HG02840 (cell line): ENCODE results near the gene SCTR.
"Not testable (repeated sequence)": the region's sequence is repeated elsewhere in the genome, so short reads cannot be mapped to it uniquely, and the experiment has no call there.

Source experiments
- ATAC-seq: cut with Tn5 transposase; IDR thresholded peaks from one replicate; pipeline ENCODE4 v1.9.1; 2021; ENCODE audit warnings: mild to moderate bottlenecking, moderate library complexity, moderate number of reproducible peaks; ENCODE audit not compliant: unreplicated experiment, low FRiP score

Gene SCTR

DNA sequence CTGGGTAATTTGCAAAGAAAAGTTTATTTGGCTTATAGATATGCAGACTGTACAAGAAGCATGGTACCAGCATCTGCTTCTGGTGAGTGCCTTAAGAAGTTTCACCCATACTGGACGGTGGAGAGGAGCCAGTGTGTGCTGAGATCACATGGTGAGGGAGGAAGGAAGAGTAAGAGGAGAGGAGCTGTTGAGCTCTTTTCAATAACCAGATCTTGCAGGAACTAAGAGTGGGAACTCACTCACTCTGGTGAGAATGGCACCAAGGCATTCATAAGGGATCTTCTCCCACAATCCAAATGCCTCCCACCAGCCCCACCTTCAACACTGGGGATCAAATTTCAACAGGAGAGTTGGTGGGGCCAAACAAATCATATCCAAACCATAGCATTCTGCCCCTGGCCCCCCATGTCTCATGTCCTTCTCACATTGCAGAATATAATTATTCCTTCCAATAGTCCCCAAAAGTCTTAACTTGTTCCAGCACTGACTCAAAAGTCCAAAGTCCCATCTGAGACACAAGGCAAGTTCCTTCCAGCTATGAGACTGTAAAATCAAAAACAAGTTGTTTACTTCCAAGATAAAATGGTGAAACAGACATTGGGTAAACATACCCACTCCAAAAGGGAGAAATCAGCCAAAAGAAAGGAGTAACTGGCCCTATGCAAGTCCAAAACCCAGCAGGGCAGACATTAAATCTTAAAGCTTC, 104.3 kb downstream of the SCTR start:
- no peak for ATAC-seq

DNA sequence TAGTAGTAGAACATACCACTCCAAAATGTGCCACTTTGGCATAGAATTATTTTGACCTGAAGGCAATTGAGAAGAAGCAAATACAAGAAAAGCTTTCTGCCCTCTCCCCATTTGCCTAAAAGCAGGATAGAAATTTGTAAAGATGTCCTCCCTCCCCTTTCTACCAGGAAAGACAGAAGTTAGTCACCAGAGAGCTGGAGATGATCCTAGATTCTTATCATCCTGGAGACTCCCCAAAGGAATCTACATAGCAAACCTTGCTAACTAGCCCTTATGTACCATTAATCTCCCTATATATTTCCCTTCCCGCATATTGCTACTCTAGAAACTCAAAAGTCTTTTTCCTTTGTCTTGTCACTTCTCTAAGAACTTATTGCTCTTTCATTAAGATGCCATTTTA, 105.2 kb downstream of the SCTR start:
- no peak for ATAC-seq

DNA sequence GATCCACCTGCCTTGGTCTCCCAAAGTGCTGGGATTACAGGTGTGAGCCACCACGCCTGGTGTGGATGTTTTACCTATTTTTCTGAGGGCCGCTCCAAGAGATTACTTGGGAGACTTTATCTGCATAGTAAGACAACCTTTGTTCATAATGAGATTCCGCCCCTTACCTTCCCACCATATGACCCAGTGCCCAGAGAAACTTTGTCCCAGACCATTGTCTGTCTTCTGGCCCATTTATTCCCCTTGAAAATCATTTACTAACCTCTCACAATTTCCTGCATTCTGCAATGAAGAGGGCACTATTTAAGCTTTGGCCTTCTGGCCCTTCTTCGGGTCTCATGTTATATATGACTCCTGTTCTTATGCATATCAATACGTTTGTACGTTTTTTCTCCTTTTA, 106.4 kb downstream of the SCTR start:
- no peak for ATAC-seq

DNA sequence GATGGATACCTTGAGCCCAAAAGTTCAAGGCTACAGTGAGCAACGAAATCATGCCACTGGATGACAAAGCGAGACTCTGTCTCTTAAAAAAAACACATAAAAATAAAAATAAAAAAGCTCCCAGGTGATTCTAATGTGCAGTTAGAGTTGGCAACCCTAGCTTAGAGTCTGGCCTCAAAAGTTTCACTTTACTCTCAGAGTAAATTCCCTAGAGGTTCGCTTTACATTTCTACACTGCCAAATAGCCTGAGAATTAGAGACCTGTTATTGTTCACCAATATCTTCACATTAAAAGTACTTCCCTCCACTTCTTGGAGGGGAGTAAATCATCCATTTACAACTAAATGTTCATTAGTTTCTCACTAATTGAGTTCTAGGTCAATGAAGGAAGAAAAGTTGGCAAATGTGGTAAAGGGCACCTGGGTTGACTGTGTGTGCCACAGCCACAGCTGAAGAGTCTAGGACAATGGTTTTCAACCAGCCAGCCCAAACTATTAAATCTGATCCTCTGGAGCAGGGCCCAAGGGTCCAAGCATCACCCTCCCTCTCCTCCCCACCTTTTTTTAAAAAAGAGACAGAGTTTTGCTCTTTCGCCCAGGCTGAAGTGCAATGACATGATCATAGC, 107.9 kb downstream of the SCTR start:
- ATAC-seq, result no peak

DNA sequence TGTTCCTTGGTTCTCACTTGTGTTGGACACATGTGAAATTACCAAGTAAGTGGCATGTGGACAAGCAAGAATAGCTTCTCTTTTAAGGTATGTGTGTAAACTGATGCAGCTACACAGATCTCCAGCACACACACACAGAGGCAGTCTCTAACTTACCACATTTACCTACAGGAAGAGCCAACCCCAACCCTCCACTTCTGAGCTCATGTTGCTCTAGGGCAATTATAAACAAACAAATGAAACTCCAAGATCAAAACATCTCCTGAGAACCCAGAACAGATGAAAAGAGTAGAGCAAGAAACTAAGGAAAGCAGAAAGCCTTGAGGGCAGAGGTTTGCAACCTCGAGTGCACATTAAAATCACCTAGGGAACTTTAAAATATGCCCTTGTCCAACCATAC, 108.7 kb downstream of the SCTR start:
- no peak for ATAC-seq

DNA sequence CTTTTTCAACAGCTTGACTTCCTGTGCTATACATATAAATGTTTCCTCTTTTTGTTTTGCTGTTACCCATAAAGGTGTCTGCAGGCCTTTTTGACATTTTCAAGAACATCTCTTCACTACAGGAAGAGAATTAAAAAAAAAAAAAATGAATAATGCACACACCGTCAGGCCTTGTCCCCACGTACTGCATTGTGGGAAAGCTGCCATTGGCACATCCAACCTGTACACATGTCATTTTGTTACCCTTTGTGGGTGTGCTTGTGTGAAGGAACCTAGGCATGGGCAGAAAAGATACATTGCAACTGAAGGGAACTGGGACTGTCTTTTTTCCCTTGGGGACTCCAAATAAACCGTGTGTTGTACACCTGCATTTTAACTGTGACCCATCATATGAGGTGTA, 109.4 kb downstream of the SCTR start:
- ATAC-seq, result no peak

DNA sequence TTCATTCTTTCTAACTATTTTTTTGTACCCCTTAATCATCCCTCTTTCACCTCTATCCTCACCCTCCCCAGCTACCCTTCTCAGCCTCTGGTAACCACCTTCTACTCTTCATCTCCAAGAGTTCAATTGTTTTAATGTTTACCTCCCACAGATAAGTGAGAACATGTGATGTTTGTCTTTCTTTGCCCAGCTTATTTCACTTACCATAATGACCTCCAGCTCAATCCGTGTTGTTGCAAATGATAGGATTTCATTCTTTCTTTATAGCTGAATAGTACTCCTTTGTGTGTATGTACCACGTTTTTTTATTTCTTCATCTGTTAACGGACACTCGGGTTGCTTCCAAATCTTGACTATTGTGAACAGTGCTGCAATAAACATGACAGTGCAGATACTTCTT, 114.8 kb downstream of the SCTR start:
- ATAC-seq, result no peak

DNA sequence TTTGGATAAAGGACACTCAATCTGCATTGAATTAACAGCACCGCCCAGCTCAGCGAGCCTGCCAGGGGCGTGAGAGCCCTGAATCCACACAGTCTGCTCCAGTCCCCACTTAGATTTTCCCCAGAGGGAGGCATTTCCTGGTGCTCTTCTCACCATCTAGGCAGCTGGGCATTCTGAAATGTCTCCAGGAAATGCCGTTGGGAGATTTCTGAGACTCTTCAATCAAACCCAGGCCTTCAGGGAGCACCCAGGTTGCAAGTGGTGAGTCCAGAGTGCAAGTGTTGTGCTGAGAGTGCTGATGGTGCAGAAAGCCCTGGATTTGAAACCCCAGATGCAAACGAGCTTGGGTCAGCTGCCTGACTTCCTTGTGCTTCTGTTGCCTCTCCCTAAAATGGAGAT, 116.1 kb downstream of the SCTR start:
- ATAC-seq, result no peak

DNA sequence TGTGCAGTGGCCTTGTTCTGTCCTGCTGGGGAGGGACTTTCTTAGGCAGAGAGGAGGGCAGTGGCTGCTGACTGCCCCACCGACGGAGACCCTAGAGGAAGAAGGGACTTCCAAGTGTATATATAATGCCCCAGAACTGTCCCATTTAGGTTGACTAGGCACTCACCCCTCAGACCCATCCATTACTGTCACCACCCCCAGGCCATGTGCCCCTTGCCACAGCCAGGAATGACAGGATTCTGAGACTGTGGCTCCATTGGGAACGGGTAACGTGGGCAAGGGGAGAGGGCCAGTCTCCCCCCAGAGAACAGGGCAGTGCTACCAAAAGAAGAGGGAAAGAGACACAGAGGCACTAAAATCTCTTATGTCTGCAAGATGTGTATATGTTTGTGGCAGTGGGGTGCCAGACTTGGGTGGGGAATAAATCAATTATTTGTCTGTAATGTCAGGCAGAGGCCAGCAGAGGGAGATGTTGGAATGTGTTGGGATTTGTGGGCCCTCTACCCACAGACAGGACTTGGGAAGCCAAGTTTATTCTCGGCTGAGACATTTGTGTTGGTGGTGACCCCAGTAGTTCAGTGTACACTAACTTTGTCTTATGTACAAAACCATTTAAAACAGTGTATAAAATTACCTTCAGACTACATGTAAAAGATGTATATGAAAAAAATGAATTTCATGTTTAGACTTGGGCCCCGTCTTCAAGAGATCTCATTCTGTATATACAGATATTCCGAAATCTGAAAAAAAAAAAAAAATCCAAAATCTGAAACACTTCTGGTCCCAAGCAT, 116.7 kb downstream of the SCTR start:
- ATAC-seq, result no peak

DNA sequence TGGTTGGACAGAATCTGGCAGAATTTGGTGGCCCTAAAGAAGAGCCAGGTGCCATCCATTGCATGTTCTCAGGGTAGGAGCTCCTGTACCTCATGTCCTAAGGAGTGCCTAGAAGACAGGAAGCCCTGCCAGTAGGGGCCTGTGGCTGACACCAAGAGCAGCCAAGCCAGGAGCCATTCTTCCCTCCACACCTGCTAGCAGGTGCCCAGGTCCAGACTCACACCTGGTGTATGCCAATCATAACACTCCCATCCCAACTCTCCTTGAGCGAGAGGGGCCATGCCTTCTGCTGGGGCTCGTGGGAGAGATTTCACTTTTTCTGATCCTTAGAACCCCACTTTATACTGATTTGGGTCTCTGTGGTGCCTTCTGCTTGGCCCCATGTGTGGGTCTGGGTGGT, 119.1 kb downstream of the SCTR start:
- ATAC-seq, result no peak

DNA sequence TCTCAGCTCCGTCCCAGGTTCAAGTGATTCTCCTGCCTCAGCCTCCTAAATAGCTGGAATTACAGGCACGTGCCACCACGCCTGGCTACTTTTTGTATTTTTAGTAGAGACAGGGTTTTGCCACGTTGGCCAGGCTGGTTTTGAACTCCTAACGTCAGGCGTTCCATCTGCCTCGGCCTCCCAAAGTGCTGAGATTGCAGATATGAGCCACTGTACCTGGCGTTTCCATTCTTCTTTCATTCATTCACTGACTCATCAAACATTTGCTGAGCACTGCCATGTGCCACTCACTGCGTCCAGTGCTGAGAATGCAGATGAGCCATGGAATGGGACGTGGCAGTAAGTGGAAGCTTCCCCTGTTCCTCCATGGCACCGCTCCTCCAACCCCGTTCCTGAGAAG, 120.7 kb downstream of the SCTR start:
- ATAC-seq, result not testable (repeated sequence)

DNA sequence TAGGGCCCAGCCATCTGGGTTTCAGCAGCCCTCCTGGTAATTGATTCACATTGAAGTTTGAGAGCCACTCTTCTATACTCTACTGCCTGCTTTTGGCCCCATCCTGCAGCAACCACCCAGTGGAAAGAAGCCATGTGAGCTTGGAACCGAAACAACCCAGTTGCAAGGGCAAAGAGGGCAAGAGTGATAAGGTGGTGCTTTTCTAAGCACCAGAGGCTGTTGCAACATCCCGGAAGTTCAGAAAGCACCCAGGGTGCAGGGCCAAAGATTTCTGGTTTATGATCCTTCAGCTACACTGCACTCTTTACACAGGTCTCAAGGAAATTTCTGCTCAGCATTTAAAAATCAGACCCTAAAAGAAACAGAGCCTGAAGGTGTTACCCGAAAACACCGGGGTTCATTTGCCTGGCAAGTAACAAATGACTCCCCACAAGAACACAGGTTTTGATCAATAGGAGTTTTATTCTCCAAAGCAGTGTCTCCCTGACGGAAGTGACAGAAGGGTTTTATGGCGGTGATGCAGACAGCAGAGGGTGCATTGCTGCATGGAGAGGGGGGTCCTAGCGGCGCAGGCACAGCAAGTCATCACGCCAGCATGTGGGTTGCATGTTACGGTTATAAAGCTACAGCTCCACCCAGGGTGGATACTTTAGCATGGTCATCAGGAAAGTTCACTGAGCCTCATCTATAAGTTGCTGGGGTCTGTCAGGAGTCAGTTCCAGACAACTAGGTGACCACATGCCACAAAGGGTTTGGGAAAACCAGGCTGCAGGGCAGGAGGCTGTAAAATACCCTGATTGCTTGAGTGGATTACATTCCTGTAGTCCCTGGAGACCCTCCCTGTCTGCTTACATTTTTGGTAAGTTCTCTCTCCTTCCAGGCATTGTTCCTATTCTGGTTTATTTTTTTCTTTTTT, 121.4 kb downstream of the SCTR start:
- no peak for ATAC-seq

DNA sequence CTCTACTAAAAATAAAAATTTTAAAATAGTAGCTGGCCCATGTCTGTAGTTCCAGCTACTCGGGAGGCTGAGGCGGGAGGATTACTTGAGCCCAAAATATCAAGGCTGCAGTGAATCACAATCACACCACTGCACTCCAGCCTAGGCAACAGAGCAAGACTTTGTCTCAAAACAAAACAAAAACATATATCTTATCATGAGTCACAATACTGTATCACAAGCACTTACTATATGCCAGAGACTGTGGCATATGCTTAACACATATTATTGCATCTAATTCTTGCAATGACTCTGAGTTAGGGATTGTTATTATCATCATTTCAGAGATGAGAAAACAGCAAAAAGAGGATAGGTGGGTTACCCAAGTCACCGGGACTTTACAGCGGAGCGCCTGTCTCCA, 122.2 kb downstream of the SCTR start:
- ATAC-seq, result no peak

DNA sequence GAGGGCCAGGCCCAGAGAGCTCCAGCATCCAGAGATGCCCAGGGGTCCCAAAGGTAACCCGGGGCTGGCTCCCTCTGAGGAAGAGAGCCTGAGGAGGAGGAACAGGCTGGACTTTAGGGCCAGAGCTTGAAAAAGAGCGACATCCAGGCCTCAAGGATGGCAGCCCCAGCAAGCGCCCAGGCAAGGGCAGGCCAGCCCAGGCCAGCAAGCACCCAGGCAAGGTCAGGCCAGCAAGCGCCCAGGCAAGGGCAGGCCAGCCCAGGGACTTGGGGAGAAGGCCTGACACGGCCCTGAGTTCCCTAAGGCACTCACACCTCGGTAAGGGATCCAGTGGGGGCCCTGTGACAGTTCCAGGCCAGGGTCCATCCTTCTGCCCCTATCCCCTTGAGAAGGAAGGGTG, 127.1 kb downstream of the SCTR start:
- ATAC-seq, result no peak

DNA sequence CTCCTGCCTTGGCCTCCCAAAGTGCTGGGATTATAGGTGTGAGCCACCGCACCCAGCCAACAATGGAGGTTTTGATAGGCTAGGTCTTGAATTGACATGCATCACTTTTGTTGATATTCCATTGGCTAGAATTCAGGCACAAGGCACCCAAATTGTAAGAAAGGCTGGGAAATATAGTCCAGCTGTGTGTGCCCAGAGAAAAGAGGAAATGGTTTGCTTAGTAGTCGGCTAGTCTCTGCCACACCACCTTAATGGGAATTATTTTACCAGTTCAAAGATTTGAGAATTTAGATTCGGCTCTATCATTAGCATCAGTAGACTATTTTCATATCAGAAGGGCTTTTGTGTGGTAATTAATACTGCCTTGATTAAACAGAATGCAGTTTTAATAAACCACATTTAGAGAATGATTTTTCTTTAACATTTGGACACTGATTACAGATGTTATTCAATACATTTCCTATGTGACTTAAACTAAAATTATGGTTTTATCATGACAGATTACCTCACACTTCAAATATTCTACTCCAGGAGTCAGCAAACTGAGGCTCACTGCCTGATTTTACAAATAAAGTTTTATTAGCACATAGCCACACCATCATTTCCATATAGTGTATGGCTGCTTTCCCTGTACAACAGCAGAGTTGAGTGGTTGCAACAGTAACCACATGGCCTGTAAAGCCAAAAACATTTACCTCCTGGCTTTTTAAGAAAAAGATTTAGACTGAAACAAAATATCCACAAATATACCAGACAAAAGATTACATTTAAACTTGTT, 130.1 kb downstream of the SCTR start:
- ATAC-seq, result no peak
